Cardiac fibroblast (primary cell): ENCODE results near the gene CORO2B.

Source experiments
- DNase-seq, 2 donors: peaks; one replicate each; pipeline versions ENCODE4 v3.0.0 to v3.0.0-alpha.2; 2010; ENCODE audit warnings: low read depth in 2 of 2
- H3K4me3 ChIP-seq, 2 donors: replicated peaks in 1 of 2; 1 replicate in 1 of 2; 2 replicates in 1 of 2; pipeline ENCODE4 v1.5.1; 2011; ENCODE audit warnings: low read depth in 2 of 2, low read length in 2 of 2, mild to moderate bottlenecking in 2 of 2, moderate library complexity in 1 of 2
- CTCF ChIP-seq: IDR thresholded peaks from one replicate; pipeline ENCODE4 v1.5.1; 2011; ENCODE audit warnings: low read depth, mild to moderate bottlenecking, low read length, inconsistent platforms

Gene CORO2B

GRCh38 chr15:68550498-68551295 is 28.1 kb upstream of the CORO2B start:
- peak; percentile 64 to 71 for DNase-seq
- no peak overlapping the region for H3K4me3 ChIP-seq
- peak; percentile 87 for TF ChIP-seq CTCF

- no peak for TF ChIP-seq CTCF
- H3K4me3 ChIP-seq, result no peak overlapping the region
- no peak for DNase-seq
These were observed 27.5 kb upstream of the CORO2B start for GRCh38 chr15:68551296-68551635.

GRCh38 chr15:68552344-68552743 is 26.4 kb upstream of the CORO2B start:
- no peak overlapping the region for H3K4me3 ChIP-seq
- no peak for TF ChIP-seq CTCF
- peak; percentile 10 to 17 for DNase-seq

GRCh38 chr15:68552773-68553172 is 26.0 kb upstream of the CORO2B start:
- TF ChIP-seq CTCF, result no peak
- peak in 1 of 2 donors; percentile 47 for DNase-seq
- no peak overlapping the region for H3K4me3 ChIP-seq

GRCh38 chr15:68553314-68553993 is 25.3 kb upstream of the CORO2B start:
- TF ChIP-seq CTCF, result no peak
- DNase-seq, result no peak
- no peak overlapping the region for H3K4me3 ChIP-seq

GRCh38 chr15:68553994-68554720 is 24.6 kb upstream of the CORO2B start:
- peak; percentile 79 for TF ChIP-seq CTCF
- no peak overlapping the region for H3K4me3 ChIP-seq
- DNase-seq, result peak; percentile 75 to 76
